Esophagus (tissue), 2 donors: ENCODE results near the gene GPHN. TPM values are rescaled to one million over a fixed set of nuclear protein-coding genes. Genes with fewer than 3 reads are reported as not detected.

Experiments used
- H3K27ac ChIP-seq, 2 donors: one replicate each; pipeline ENCODE4 v1.5.1; 2013; ENCODE audit warnings: low read depth in 2 of 2, mild to moderate bottlenecking in 2 of 2, inconsistent platforms in 1 of 2, low read length in 1 of 2, moderate library complexity in 1 of 2
- H3K27me3 ChIP-seq, 2 donors: one replicate each; pipeline ENCODE4 v1.6.1; 2013; ENCODE audit warnings: low read length in 2 of 2, control low read depth in 1 of 2, mild to moderate bottlenecking in 1 of 2; ENCODE audit not compliant: insufficient read depth in 2 of 2, control insufficient read depth in 1 of 2
- H3K36me3 ChIP-seq, 2 donors: one replicate each; pipeline ENCODE4 v1.6.1; 2013; ENCODE audit warnings: low read length in 1 of 2; ENCODE audit not compliant: control insufficient read depth in 2 of 2, insufficient read depth in 2 of 2
- H3K4me1 ChIP-seq, 2 donors: one replicate each; pipeline ENCODE4 v1.6.1; 2013; ENCODE audit warnings: low read length in 1 of 2; ENCODE audit not compliant: control insufficient read depth in 2 of 2, insufficient read depth in 2 of 2
- H3K4me3 ChIP-seq, 2 donors: one replicate each; pipeline ENCODE4 v1.5.1; 2013; ENCODE audit warnings: low read length in 2 of 2, mild to moderate bottlenecking in 2 of 2, low read depth in 1 of 2, moderate library complexity in 1 of 2
- H3K9me3 ChIP-seq, 2 donors: one replicate each; pipeline ENCODE4 v1.6.1; 2013; ENCODE audit warnings: mild to moderate bottlenecking in 2 of 2, low read depth in 1 of 2, low read length in 1 of 2, moderate library complexity in 1 of 2; ENCODE audit not compliant: control insufficient read depth in 2 of 2, insufficient read depth in 1 of 2
- WGBS, 2 donors: extraction: QIAGEN DNeasy Blood & Tissue Kit; methylation state at CpG; one replicate each; pipeline ENCODE4 v1.1.7; 2013; 5-methylcytosine and 5-hydroxymethylcytosine counted together
- polyA plus RNA-seq, 2 donors: library from polyadenylated mRNA; stranded (reverse); fragments of 200-250 nt; gene quantifications; one replicate each; pipeline ENCODE4 v1.2.3, GENCODE V29; 2013
- donor health status: healthy with polysubstance abuse.
- donor health status: Bipolar disorder and iron deficiency.

GPHN gene
- polyA plus RNA-seq, 2 donors, result 9.8 to 19.8 TPM

GRCh38 chr14:66910311-66910840 lies 402.4 kb downstream of the GPHN start:
- no peaks in the 10 kb centered on the region for H3K27me3 ChIP-seq
- H3K4me1 ChIP-seq, result peaks cover 0 to 2% of the 10 kb centered on the region in 2 donors
- WGBS, 2 donors, result 91 to 92% methylated on average over 1 of the region's 1 CpG
- no peak overlapping the region for H3K27ac ChIP-seq
- no peaks in the 10 kb centered on the region for H3K9me3 ChIP-seq
- no peak overlapping the region for H3K4me3 ChIP-seq
- no peaks in the 10 kb centered on the region for H3K36me3 ChIP-seq

GRCh38 chr14:66916421-66916820 lies 408.5 kb downstream of the GPHN start:
- H3K4me3 ChIP-seq, result no peak overlapping the region
- WGBS, 2 donors, result 96 to 98% methylated on average over 1 of the region's 1 CpG
- no peak overlapping the region for H3K27ac ChIP-seq
- H3K4me1 ChIP-seq, result no peaks in the 10 kb centered on the region
- H3K9me3 ChIP-seq, result no peaks in the 10 kb centered on the region
- no peaks in the 10 kb centered on the region for H3K27me3 ChIP-seq
- H3K36me3 ChIP-seq, result no peaks in the 10 kb centered on the region

- WGBS, 2 donors, result 90 to 92% methylated on average over 5 of the region's 5 CpGs
- H3K4me3 ChIP-seq, result no peak overlapping the region
- H3K36me3 ChIP-seq, result peaks cover 0 to 3% of the 10 kb centered on the region in 2 donors
- no peaks in the 10 kb centered on the region for H3K4me1 ChIP-seq
- no peaks in the 10 kb centered on the region for H3K27me3 ChIP-seq
- no peak overlapping the region for H3K27ac ChIP-seq
- H3K9me3 ChIP-seq, result no peaks in the 10 kb centered on the region
Observed at GRCh38 chr14:66918527-66918926, 410.6 kb downstream of the GPHN start.

- Histone ChIP-seq H3K4me3 (no peak overlapping the region), H3K36me3 (peaks cover 0 to 3% of the 10 kb centered on the region in 2 donors), H3K4me1 (no peaks in the 10 kb centered on the region), H3K27me3 (no peaks in the 10 kb centered on the region), H3K27ac (no peak overlapping the region), H3K9me3 (no peaks in the 10 kb centered on the region)
- WGBS, 2 donors, result 91 to 96% methylated on average over 1 of the region's 1 CpG
Observed at GRCh38 chr14:66920196-66920595, 412.2 kb downstream of the GPHN start.

GRCh38 chr14:66923251-66923650 lies 415.3 kb downstream of the GPHN start:
- 96 to 98% methylated on average over 1 of the region's 1 CpG for whole genome bisulfite sequencing, 2 donors
- Histone ChIP-seq H3K9me3 (no peaks in the 10 kb centered on the region), H3K36me3 (peaks cover 0 to 3% of the 10 kb centered on the region in 2 donors)

GRCh38 chr14:66939409-66939808 lies 431.5 kb downstream of the GPHN start:
- peaks cover 0 to 4% of the 10 kb centered on the region in 2 donors for H3K36me3 ChIP-seq
- WGBS, 2 donors, result 85 to 91% methylated on average over 4 of the region's 4 CpGs
- no peak overlapping the region for H3K4me3 ChIP-seq
- no peaks in the 10 kb centered on the region for H3K4me1 ChIP-seq
- peaks cover 0 to 4% of the 10 kb centered on the region in 2 donors for H3K9me3 ChIP-seq
- no peak overlapping the region for H3K27ac ChIP-seq
- H3K27me3 ChIP-seq, result no peaks in the 10 kb centered on the region

More at GRCh38 chr14:66923251-66923650, 415.3 kb downstream of the GPHN start:
- H3K27ac ChIP-seq, result no peak overlapping the region
- no peak overlapping the region for H3K4me3 ChIP-seq
- no peaks in the 10 kb centered on the region for H3K4me1 ChIP-seq
- no peaks in the 10 kb centered on the region for H3K27me3 ChIP-seq

GRCh38 chr14:66944872-66945271 lies 436.9 kb downstream of the GPHN start:
- Histone ChIP-seq H3K4me3 (no peak overlapping the region), H3K36me3 (peaks cover 0 to 6% of the 10 kb centered on the region in 2 donors), H3K9me3 (peaks cover 5 to 21% of the 10 kb centered on the region in 2 donors), H3K4me1 (no peaks in the 10 kb centered on the region), H3K27me3 (no peaks in the 10 kb centered on the region), H3K27ac (no peak overlapping the region)
- WGBS, 2 donors, result 96 to 99% methylated on average over 5 of the region's 5 CpGs

- H3K27me3 ChIP-seq, result no peaks in the 10 kb centered on the region
- WGBS, 2 donors, result 75 to 76% methylated on average over 2 of the region's 2 CpGs
- H3K4me3 ChIP-seq, result no peak overlapping the region
- H3K9me3 ChIP-seq, result no peaks in the 10 kb centered on the region
- H3K27ac ChIP-seq, result no peak overlapping the region
- no peaks in the 10 kb centered on the region for H3K4me1 ChIP-seq
- no peaks in the 10 kb centered on the region for H3K36me3 ChIP-seq
Observed at GRCh38 chr14:66955159-66955558, 447.2 kb downstream of the GPHN start.

- H3K27ac ChIP-seq, result no peak overlapping the region
- no peak overlapping the region for H3K4me3 ChIP-seq
- no peaks in the 10 kb centered on the region for H3K36me3 ChIP-seq
- H3K4me1 ChIP-seq, result no peaks in the 10 kb centered on the region
- 78 to 89% methylated on average over 3 of the region's 3 CpGs for WGBS, 2 donors
- no peaks in the 10 kb centered on the region for H3K27me3 ChIP-seq
- H3K9me3 ChIP-seq, result no peaks in the 10 kb centered on the region
Observed at GRCh38 chr14:66959437-66960050, 451.6 kb downstream of the GPHN start.

GRCh38 chr14:66965831-66966230 lies 457.9 kb downstream of the GPHN start:
- no peak overlapping the region for H3K4me3 ChIP-seq
- H3K27me3 ChIP-seq, result no peaks in the 10 kb centered on the region
- no peaks in the 10 kb centered on the region for H3K9me3 ChIP-seq
- no peaks in the 10 kb centered on the region for H3K36me3 ChIP-seq
- no peaks in the 10 kb centered on the region for H3K4me1 ChIP-seq
- H3K27ac ChIP-seq, result no peak overlapping the region
